Keratinocyte (primary cell): ENCODE results near the gene CPAMD8. TPM values are rescaled to one million over a fixed set of nuclear protein-coding genes. Genes with fewer than 3 reads are reported as not detected.

Experiments used
- DNase-seq: peaks from one replicate; pipeline ENCODE4 v3.0.0-alpha.2; 2011; ENCODE audit warnings: low read depth, missing footprints, low spot score
- FAIRE-seq: peaks from 2 replicates; lab custom pipeline; 2011; peaks lifted over from hg19 to GRCh38; lab: Jason Lieb, UNC
- H2AFZ ChIP-seq: 2 replicates; pipeline ENCODE4 v1.6.0; 2012; ENCODE audit warnings: low read length, control low read depth, inconsistent platforms; ENCODE audit not compliant: control insufficient read depth
- H3K27ac ChIP-seq: 2 replicates; pipeline ENCODE4 v1.5.1; 2011; ENCODE audit warnings: low read length; ENCODE audit not compliant: control insufficient read depth, insufficient read depth
- H3K27me3 ChIP-seq: 3 replicates; pipeline ENCODE4 v1.6.0; 2011; ENCODE audit warnings: low read length; ENCODE audit not compliant: control insufficient read depth, insufficient read depth; ENCODE audit errors: extremely low read depth
- H3K36me3 ChIP-seq, 2 experiments: 2 replicates in 1 of 2; 3 replicates in 1 of 2; pipeline ENCODE4 v1.5.1; 2011; ENCODE audit warnings: low read length in 2 of 2, mild to moderate bottlenecking in 1 of 2; ENCODE audit not compliant: control insufficient read depth in 2 of 2, insufficient read depth in 2 of 2; ENCODE audit errors: extremely low read depth in 1 of 2
- H3K4me1 ChIP-seq: 3 replicates; pipeline ENCODE4 v1.5.1; 2011; ENCODE audit warnings: low read length; ENCODE audit not compliant: control insufficient read depth, insufficient read depth; ENCODE audit errors: extremely low read depth
- H3K4me2 ChIP-seq: 3 replicates; pipeline ENCODE4 v1.6.0; 2011; ENCODE audit warnings: low read depth, low read length; ENCODE audit not compliant: control insufficient read depth, insufficient read depth; ENCODE audit errors: extremely low read depth
- H3K4me3 ChIP-seq, 3 experiments: fragments of 200-600 bp in 1 of 3; sonication (generic) in 1 of 3; 2 replicates in 2 of 3; 3 replicates in 1 of 3; pipeline ENCODE4 v1.5.1; 2011 to 2016; ENCODE audit warnings: low read length in 3 of 3, mild to moderate bottlenecking in 3 of 3, control low read depth in 2 of 3, inconsistent platforms in 1 of 3, low read depth in 1 of 3, mixed read lengths in 1 of 3, mixed run types in 1 of 3, moderate library complexity in 1 of 3; ENCODE audit not compliant: control insufficient read depth in 2 of 3, insufficient read depth in 2 of 3; ENCODE audit errors: extremely low read depth in 1 of 3
- H3K79me2 ChIP-seq: 2 replicates; pipeline ENCODE4 v1.6.0; 2012; ENCODE audit warnings: low read length; ENCODE audit not compliant: control insufficient read depth, insufficient read depth
- H3K9ac ChIP-seq: 3 replicates; pipeline ENCODE4 v1.6.0; 2011; ENCODE audit warnings: low read length; ENCODE audit not compliant: control insufficient read depth, insufficient read depth; ENCODE audit errors: extremely low read depth
- H3K9me1 ChIP-seq: 3 replicates; pipeline ENCODE4 v1.6.0; 2011; ENCODE audit warnings: low read length; ENCODE audit not compliant: control insufficient read depth, insufficient read depth; ENCODE audit errors: extremely low read depth
- H3K9me3 ChIP-seq: 2 replicates; pipeline ENCODE4 v1.5.1; 2012; ENCODE audit warnings: low read depth, low read length; ENCODE audit not compliant: control insufficient read depth
- H4K20me1 ChIP-seq: 3 replicates; pipeline ENCODE4 v1.6.0; 2011; ENCODE audit warnings: low read length; ENCODE audit not compliant: control insufficient read depth, insufficient read depth; ENCODE audit errors: extremely low read depth
- EZH2 ChIP-seq: IDR thresholded peaks from one replicate; pipeline ENCODE4 v1.6.1; 2012; ENCODE audit warnings: inconsistent platforms, mild to moderate bottlenecking, low read length, moderate library complexity
- dilution Hi-C: fragments of 300-500 bp; cut with MboI; formaldehyde crosslinking; loops from one replicate; pipeline ENCODE4 v1.7.0; 2020; ENCODE audit warnings: low sequenced_read_pairs; ENCODE audit not compliant: extremely low pct_ligation_motif_present
- polyA plus RNA-seq, 5 experiments: library from polyadenylated mRNA; depleted of rRNA in 3 of 5; stranded (reverse) in 3 of 5; stranded (forward) in 1 of 5; unstranded in 1 of 5; fragments of >200 nt; gene quantifications; 1 replicate in 1 of 5; 2 replicates in 3 of 5; 3 replicates in 1 of 5; pipeline versions ENCODE4 v1.2.1 to v1.2.3, GENCODE V29; 2011 to 2012; ENCODE audit warnings: missing spikeins in 2 of 5, low read depth in 1 of 5, low replicate concordance in 1 of 5
- TF ChIP-seq, protein P1 (sequence below), 3 experiments: IDR thresholded peaks in 1 of 3; conservative IDR thresholded peaks in 1 of 3; optimal IDR thresholded peaks in 1 of 3; 2 replicates in 2 of 3; 3 replicates in 1 of 3; pipeline versions ENCODE3 to v1.5.1; 2011; ENCODE audit warnings: low read length in 3 of 3, mild to moderate bottlenecking in 3 of 3, moderate library complexity in 2 of 3, control low read depth in 1 of 3, inconsistent platforms in 1 of 3; ENCODE audit not compliant: insufficient read depth in 2 of 3; ENCODE audit errors: extremely low read depth in 1 of 3

Gene CPAMD8
- polyA plus RNA-seq, 1 donor (not counting 4 experiments of a cell fraction or from before 2014, with no cell fraction given), result 0.38 TPM

DNA sequence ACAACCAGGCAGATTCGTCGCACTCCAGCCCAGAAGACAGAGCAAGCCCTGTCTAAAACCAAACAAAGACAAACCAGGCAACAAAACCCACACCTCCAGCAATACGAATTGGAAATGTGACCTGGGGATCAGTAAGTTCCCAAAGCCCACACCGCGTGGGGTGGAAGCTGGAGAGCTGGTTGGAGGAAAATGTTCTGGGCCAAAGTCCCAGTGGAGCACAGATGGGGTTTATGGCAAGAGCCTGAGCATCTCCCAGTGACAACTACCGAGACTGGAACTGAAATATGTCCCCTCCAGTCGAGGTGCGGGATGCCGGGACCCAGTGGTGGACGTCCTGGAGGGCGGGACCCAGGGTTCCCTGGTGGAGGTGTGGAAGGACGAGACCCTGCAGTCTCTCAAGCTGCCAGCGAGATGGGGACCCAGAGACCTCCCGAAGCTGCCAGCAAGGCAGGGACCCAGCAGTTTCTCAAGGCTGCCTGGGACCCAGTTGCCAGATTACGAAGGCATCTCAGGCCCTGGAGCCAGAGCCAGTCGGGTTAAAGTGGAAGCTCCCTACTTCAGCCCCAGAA lies 22.4 kb upstream of the CPAMD8 start:
- Histone ChIP-seq H3K27me3 (no peaks in the 10 kb centered on the region), H3K9ac (no peak overlapping the region), H4K20me1 (no peaks in the 10 kb centered on the region), H2AFZ (no peak overlapping the region), H3K36me3 (peaks cover 2 to 9% of the 10 kb centered on the region in 2 experiments), H3K4me3 (no peak overlapping the region), H3K9me1 (no peaks in the 10 kb centered on the region), H3K79me2 (no peaks in the 10 kb centered on the region), H3K27ac (no peak overlapping the region), H3K4me2 (no peak overlapping the region), H3K9me3 (no peaks in the 10 kb centered on the region), H3K4me1 (peaks cover 7% of the 10 kb centered on the region)
- DNase-seq (no peak), FAIRE-seq (no peak)
- TF ChIP-seq, protein P1, sequence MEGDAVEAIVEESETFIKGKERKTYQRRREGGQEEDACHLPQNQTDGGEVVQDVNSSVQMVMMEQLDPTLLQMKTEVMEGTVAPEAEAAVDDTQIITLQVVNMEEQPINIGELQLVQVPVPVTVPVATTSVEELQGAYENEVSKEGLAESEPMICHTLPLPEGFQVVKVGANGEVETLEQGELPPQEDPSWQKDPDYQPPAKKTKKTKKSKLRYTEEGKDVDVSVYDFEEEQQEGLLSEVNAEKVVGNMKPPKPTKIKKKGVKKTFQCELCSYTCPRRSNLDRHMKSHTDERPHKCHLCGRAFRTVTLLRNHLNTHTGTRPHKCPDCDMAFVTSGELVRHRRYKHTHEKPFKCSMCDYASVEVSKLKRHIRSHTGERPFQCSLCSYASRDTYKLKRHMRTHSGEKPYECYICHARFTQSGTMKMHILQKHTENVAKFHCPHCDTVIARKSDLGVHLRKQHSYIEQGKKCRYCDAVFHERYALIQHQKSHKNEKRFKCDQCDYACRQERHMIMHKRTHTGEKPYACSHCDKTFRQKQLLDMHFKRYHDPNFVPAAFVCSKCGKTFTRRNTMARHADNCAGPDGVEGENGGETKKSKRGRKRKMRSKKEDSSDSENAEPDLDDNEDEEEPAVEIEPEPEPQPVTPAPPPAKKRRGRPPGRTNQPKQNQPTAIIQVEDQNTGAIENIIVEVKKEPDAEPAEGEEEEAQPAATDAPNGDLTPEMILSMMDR (optimal IDR thresholded peaks at IDR 0.05 in 1 of 3, IDR thresholded peaks at IDR 0.05 in 1 of 3, conservative IDR thresholded peaks at IDR 0.05 in 1 of 3; ENCODE audit: extremely low read depth in 1 of 3, insufficient read depth in 2 of 3, low read length in 3 of 3), result no peak
- no peak for TF ChIP-seq EZH2
- dilution Hi-C loops, result no loop called here

- H3K9me1 ChIP-seq, result no peaks in the 10 kb centered on the region
- H3K27me3 ChIP-seq, result no peaks in the 10 kb centered on the region
- no peak overlapping the region for H3K4me2 ChIP-seq
- no peak overlapping the region for H2AFZ ChIP-seq
- no peak for TF ChIP-seq EZH2
- TF ChIP-seq, protein P1 (optimal IDR thresholded peaks at IDR 0.05 in 1 of 3, IDR thresholded peaks at IDR 0.05 in 1 of 3, conservative IDR thresholded peaks at IDR 0.05 in 1 of 3; ENCODE audit: extremely low read depth in 1 of 3, insufficient read depth in 2 of 3, low read length in 3 of 3), result no peak
- dilution Hi-C loops, result no loop called here
- H3K9me3 ChIP-seq, result no peaks in the 10 kb centered on the region
- no peak overlapping the region for H3K4me3 ChIP-seq
- H3K4me1 ChIP-seq, result peaks cover 7% of the 10 kb centered on the region
- H3K9ac ChIP-seq, result no peak overlapping the region
- no peak overlapping the region for H3K27ac ChIP-seq
- DNase-seq, result no peak
- H3K79me2 ChIP-seq, result no peaks in the 10 kb centered on the region
- FAIRE-seq, result no peak
- no peaks in the 10 kb centered on the region for H4K20me1 ChIP-seq
- peaks cover 2 to 3% of the 10 kb centered on the region in 2 experiments for H3K36me3 ChIP-seq
Observed at GRCh38 chr19:17045907-17046502, 19.4 kb upstream of the CPAMD8 start.
